Iris pigment epithelial cell (primary cell): ENCODE measurements around the gene CDC14A.
"Not testable (repeated sequence)": the region's sequence is repeated elsewhere in the genome, so short reads cannot be mapped to it uniquely, and the experiment has no call there.

Experiments used
- DNase-seq: peaks from one replicate; pipeline ENCODE4 v3.0.0-alpha.2; 2011; ENCODE audit warnings: low read depth

CDC14A gene

GRCh38 chr1:100337878-100338277 is 14.4 kb upstream of the CDC14A start:
- not testable (repeated sequence) for DNase-seq

DNA sequence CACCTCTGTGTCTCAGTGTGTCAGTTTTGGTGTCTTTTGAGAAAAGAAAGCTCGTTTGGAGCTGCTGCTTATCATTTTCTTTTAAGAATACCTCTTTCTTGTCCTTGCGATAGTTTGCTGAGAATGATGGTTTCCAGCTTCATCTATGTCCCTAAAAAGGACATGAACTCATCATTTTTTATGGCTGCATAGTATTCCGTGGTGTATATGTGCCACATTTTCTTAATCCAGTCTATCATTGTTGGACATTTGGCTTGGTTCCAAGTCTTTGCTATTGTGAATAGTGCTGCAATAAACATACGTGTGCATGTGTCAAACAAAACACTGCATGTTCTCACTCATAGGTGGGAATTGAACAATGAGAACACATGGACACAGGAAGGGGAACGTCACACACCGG is 12.6 kb upstream of the CDC14A start:
- DNase-seq, result not testable (repeated sequence)

DNA sequence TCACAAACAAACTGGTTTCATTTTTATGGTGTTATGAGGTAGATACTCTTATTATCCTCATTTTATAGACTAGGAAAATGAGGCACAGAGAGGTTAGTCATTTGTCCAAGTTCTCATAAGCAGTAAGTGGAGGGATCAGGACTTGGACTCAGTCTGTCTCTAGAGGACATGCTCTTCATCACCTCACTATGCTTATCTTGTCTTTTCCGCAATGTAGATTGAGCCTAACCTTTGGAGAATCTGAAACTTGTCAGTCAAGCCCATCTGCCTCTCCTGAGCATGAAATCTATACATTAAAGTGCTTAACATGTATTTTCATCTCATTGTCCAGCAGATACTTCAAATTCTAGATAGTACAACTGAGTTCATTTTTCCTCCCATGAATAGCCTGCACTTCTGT is 11.8 kb upstream of the CDC14A start:
- DNase-seq, result no peak

DNA sequence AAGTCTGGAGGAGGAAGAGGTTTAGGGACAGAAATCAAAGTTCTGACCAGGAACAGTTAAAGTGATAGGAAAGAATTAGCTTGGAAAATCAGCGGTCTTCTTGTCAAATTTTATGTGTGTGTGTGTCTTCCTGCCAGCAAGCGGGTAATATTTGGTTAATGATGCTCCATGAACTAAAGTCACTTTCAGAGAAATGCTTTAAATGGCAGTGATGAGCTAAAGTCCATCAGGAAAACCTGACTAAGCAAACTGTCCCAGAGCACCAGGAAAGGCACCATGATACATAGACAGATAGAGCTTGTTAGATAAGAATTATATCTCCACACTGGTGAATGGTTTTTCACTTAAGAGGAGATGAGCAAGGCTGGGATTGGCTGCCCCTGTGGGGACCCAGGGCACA is 10.0 kb upstream of the CDC14A start:
- DNase-seq, result no peak

DNA sequence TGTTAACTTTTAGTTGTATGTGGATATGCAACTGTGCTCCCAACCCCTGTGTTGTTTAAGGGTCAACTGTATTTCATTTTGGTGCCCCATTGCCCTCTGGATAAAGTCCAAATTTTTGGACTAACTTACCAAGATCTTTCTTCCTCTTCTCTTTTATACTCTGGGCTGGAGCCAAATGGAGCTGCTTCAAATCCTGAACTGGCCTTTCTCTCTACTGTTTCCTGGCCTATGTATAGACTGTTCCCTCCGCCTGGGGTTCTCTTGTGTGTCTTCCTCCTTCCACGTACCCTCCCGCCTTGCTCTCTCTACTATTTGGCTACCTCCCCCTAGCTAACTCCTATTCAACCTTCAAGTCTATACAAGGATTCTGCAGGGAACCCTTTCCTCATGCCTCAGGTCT is 8.4 kb upstream of the CDC14A start:
- no peak for DNase-seq

DNA sequence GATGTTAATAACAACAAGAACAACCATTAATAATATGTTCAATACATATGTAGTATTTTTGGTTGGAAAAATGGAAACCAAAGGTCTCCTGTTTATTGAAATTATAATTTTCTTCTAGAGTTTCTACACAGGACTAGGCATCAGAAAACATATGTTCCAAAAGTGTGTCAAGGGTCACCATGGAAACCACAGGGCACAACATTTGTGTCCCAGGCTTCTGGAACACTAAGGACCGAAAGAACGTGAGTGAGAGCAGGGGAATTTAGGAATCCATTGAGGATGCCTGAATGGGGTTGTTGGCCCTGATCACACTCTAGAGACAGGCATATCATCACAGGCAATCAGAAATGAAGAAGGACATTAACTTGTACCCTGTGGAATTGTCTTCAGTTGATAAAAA is 7.5 kb upstream of the CDC14A start:
- DNase-seq, result no peak

DNA sequence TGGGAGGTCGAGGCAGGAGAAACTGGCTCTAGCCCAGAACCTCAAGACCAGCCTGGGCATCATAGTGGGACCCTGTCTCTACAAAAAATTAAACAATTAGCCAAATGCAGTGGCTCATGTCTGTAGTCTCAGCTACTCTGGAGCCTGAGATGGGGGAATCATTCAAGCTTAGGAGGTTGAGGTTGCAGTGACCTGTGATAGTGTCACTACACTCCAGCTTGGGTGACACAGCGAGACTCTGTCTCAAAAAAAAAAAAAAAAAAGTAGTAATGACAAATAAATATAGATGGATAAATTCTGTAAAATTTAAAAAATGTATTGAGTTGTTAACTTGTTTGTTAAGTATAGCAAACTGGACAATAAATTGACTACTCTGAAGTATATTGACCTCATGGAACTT is 5.9 kb upstream of the CDC14A start:
- DNase-seq, result no peak

GRCh38 chr1:100347009-100347966 is 5.0 kb upstream of the CDC14A start:
- DNase-seq, result peak; percentile 53

DNA sequence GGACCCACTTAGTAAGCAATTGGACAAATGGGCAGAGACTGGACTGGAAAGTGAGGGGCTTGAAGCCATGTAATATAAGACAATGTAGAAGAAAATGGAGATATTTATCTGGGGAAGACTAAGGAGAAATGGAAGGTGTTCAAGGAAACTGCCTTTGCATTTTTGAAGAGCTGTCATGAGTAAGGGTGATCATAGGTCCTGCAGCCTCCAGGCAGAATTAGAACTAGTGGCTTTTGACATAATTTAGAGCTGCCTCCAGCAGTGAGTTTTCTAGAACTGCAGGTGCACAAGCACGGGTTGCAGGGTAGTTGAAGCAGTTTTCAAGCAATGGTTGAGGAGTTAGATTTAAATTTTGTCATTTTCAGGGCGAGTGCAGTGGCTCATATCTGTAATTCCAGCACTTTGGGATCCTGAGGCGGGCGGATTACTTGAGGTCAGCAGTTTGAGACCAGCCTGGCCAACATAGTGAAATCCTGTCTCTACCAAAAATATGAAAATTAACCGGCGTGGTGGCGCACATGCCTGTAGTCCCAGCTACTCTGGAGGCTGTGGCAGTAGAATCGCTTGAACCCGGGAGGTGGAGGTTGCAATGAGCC is 3.7 kb upstream of the CDC14A start:
- DNase-seq, result no peak

- DNase-seq, result no peak
Measured at GRCh38 chr1:100349246-100349645, 3.1 kb upstream of the CDC14A start.

DNA sequence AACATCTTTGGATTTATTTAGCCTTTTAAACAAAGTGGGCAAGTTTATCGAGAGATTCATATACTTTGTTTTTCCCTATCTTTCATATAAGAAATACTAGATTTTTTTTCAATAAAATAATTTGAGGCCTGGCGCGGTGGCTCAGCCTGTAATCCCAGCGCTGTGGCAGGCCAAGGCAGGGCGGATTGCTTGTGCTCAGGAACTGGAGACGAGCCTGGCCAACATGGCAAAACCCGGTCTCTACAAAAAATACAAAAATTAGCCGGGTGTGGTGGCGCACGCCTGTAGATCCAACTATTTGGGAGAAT is 1.6 kb upstream of the CDC14A start:
- no peak for DNase-seq

DNA sequence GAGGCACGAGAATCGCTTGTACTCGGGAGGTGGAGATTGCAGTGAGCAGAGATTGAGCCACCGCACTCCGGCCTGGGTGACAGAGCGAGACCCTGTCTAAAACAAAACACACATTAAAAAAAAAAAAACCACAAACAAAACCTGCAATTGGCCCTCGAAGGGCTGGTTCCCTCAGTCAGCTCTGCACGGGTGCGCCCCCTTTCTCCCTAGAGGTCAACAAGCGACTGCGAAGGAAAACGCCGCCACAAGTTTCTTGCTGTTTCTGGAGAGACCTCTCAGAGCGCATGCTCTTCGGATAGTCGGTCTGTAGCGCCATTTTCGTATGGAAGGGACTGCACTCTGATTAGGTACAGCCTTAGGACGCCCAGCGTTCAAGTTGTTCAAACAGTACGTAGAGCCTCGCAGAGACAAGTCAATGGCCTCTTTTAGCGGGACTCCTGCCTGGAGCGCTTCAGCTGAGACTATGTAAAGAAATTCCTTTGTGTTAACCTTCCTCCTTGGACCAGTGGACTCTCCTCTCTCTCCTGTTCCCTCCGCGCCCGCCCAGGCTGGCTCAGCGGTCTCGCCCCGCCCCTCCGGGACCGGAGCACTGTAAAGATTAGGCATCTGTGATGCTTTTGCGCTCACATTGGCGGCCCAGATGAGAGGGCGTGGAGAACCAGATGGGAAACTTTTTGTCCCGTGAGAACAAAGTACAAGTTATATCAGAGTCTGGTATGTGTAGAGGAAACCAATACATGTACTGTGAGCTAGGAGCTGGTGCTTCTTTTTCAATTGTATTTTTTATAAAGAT is 1.0 kb upstream of the CDC14A start:
- DNase-seq, result peak; percentile 94

DNA sequence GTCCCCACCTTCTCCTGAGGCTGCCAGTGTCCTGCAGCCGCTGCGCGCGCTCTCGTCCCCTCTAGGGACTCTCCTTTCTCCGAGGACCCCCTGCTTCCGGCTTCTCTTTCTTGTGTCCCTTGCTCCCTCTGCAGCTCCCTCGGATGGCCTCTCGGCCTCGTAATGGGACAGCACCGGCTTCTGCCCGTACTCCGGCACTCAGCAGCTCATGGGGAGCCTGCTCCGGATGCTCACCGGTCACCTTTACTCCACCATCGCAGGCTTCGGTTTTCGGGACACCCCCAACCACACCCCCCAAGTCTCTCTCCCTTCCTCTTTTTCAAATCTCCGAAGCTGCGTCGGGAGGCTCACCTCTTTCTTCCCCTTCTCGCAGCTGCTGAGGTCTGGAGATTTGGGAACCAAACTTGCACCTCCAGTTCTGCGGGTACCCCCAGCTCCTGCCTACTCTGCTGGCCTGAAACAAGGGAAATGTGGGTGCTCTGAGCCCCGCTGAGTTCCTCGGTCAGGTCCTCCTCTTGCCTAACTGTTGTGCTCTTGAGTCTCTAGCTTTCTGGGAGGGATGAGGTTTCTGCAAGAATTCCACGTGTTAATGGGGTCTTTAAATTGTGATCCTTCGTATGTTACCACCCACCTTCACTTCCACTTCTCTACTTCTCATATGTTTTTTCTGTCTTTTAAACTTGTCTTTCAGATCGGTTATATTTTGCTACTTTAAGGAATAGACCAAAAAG is 930 bp downstream of the CDC14A start:
- DNase-seq, result no peak

DNA sequence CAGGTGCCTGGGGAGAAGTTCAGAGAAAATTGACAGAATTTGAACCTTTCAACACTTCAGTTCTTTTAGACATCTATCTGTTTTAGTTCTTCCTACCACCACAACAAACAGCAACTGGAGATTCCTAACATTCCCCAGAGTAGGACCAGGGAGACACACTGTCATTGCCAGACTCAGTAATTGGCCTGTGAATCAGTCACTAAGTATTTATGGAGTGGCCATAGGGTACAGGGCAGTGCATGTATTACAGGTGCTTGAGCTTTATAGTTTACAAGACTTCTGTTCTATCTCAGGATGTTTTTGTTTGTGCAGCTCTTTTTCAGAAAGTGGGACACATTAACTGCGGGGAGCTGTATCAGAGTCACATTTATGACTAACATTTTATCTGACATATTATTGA is 1.7 kb downstream of the CDC14A start:
- no peak for DNase-seq

- DNase-seq, result peak; percentile 62
Measured at GRCh38 chr1:100354971-100355394, 2.7 kb downstream of the CDC14A start.

- DNase-seq, result no peak
Measured at GRCh38 chr1:100358210-100358609, 5.9 kb downstream of the CDC14A start.

- no peak for DNase-seq
Measured at GRCh38 chr1:100359139-100359538, 6.8 kb downstream of the CDC14A start.

DNA sequence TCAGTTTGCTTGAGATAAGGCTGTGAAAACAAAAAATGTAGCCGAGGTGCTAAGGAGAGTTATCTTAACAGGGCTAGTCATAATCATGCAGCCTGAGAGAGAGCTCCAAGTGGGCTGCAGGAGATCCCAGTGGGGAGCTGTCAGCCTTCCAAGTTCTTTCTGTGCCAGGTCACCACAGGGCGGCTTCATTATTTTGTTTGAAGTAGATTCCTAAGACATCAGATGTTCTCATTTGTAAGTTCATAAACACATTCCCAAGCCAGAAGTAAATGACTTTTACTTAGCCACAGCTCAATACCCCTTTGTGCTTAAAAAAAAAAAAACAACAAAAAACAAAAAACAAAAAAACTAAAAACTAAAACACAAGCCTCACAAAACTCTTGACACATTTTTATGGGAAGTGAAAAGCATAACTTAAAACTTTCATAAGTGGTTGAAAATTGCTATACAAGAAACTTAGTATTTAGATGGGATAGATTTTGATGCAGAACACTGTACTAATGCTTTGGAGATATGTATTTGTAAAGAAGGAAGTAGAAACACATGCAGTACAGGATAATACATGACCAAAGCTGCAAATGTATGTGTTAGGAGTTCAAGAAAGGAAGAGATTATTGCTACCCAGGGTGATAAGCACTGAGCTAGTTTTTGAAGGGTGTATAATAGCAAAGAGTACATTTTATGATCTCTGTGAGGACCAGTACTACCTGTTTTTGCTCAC is 8.6 kb downstream of the CDC14A start:
- peak; percentile 72 for DNase-seq

- DNase-seq, result no peak
Measured at GRCh38 chr1:100361511-100362089, 9.3 kb downstream of the CDC14A start.

GRCh38 chr1:100362821-100363466 is 10.6 kb downstream of the CDC14A start:
- DNase-seq, result no peak

GRCh38 chr1:100363831-100364230 is 11.5 kb downstream of the CDC14A start:
- no peak for DNase-seq
